GM19438 (cell line): ENCODE results near the gene TMEM240.

Experiments
- ATAC-seq: cut with Tn5 transposase; IDR thresholded peaks from one replicate; pipeline ENCODE4 v1.9.1; 2021; ENCODE audit warnings: low read depth; ENCODE audit not compliant: unreplicated experiment

Gene TMEM240

GRCh38 chr1:1540090-1540817, at the start of gene TMEM240:
Gene TMEM240 (minus strand): TSS chr1:1540624. CDS start chr1:1540346, 278 bp downstream.
- no peak for ATAC-seq

- no peak for ATAC-seq
Measured at GRCh38 chr1:1583347-1584010, 43.1 kb upstream of the TMEM240 start.

- ATAC-seq = no peak
Measured at GRCh38 chr1:1582585-1583346, 42.3 kb upstream of the TMEM240 start.

- ATAC-seq = no peak
Measured at GRCh38 chr1:1578371-1578940, 38.0 kb upstream of the TMEM240 start.

GRCh38 chr1:1577367-1578011, 37.1 kb upstream of the TMEM240 start:
- no peak for ATAC-seq

- peak; percentile 84 for ATAC-seq
Measured at GRCh38 chr1:1574721-1575537, 34.5 kb upstream of the TMEM240 start, which contains the start of gene SSU72. Gene SSU72 (minus strand): TSS chr1:1574863. CDS start chr1:1574557, 306 bp downstream.

- peak; percentile 58 for ATAC-seq
Measured at GRCh38 chr1:1573843-1574720, 33.7 kb upstream of the TMEM240 start.

- no peak for ATAC-seq
Measured at GRCh38 chr1:1569341-1569740, 28.9 kb upstream of the TMEM240 start.

- ATAC-seq = no peak
Measured at GRCh38 chr1:1567891-1568291, 27.5 kb upstream of the TMEM240 start.

GRCh38 chr1:1567152-1567875, 26.9 kb upstream of the TMEM240 start:
- ATAC-seq = no peak

- no peak for ATAC-seq
Measured at GRCh38 chr1:1565340-1565739, 24.9 kb upstream of the TMEM240 start.

GRCh38 chr1:1564268-1564667, 23.8 kb upstream of the TMEM240 start:
- ATAC-seq = no peak

- ATAC-seq = no peak
Measured at GRCh38 chr1:1563688-1564087, 23.3 kb upstream of the TMEM240 start.

GRCh38 chr1:1562556-1563195, 22.3 kb upstream of the TMEM240 start:
- ATAC-seq = no peak

- ATAC-seq = no peak
Measured at GRCh38 chr1:1561801-1562470, 21.5 kb upstream of the TMEM240 start.

- ATAC-seq = no peak
Measured at GRCh38 chr1:1560178-1560577, 19.8 kb upstream of the TMEM240 start.

- no peak for ATAC-seq
Measured at GRCh38 chr1:1559066-1559465, 18.6 kb upstream of the TMEM240 start.
